ENCODE data around the gene SLC35F3.
"Not testable (repeated sequence)": the region's sequence is repeated elsewhere in the genome, so short reads cannot be mapped to it uniquely, and the experiment has no call there.

SLC35F3 gene

DNA sequence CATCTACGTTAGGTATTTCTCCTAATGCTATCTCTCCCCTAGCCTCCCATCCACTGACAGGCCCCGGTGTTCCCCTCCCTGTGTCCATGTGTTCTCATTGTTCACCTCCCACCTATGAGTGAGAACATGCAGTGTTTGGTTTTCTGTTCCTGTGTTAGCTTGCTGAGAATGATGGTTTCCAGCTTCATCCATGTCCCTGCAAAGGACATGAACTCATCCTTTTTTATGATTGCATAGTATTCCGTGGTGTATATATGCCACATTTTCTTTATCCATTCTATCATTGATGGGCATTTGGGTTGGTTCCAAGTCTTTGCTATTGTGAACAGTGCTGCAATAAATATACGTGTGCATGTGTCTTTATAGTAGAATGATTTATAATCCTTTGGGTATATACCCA is 247.9 kb downstream of the SLC35F3 start:
- DNase-seq: not testable (repeated sequence)

DNA sequence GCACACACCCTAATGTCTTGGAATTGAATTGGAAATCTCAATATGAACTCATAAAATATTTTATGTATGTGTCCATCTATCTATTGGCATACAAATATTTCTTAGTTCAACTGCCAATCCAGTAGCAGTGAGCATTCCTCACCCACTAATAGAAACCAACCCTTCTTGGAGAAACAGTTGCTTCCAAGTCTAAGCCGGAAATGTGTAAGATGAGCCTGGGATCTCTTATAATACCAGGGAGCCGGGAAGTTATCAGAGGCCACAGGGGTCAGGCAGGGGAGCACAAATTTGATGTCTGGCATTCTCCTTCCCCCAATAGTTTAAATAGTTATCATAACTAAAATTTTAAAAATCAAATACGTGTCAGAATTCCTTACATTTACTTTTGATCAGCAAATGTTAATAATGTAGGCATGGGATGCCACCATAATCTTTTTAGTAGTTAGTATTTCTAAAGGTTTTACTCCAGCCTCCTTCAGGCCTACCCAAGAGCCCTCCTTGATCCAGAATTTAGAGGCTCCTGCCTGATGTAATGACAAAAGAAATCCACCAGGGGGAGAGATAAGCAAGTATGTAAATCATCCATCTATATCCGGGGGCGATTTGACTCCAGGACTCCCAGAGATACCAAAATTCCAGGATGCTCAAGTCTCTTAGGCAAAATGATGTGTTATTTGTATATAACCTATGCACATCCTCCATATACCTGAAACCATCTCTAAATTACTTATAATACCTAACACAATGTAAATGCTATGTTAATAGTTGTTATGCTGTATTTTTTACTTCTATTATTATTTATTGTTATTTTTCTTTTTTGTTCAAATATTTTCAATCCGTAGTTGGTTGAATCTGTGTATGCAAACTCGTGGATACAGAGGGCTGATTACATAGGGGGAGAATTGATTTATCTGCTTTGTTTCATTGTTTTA is 250.1 kb downstream of the SLC35F3 start:
- peak; percentile 24 for DNase-seq

DNA sequence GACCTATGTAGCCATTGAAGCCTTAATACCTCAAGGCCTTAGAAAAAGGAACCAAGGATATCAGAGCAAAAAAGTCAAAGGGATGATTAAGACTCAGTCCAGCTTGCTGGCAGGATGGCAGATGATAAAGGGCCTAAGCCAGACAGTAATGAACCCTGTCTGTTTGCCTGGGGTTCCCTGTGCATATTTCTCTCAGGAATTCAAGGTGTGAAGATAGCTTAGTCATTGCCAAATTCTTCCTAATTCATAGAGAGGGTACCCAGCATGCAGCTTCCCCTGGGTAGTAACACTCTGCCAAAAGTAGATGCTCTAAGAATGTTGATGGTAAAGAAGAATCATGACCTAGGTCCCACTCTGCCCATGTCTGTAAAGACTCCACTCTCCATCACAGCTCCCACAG is 258.2 kb downstream of the SLC35F3 start:
- DNase-seq: no peak

DNA sequence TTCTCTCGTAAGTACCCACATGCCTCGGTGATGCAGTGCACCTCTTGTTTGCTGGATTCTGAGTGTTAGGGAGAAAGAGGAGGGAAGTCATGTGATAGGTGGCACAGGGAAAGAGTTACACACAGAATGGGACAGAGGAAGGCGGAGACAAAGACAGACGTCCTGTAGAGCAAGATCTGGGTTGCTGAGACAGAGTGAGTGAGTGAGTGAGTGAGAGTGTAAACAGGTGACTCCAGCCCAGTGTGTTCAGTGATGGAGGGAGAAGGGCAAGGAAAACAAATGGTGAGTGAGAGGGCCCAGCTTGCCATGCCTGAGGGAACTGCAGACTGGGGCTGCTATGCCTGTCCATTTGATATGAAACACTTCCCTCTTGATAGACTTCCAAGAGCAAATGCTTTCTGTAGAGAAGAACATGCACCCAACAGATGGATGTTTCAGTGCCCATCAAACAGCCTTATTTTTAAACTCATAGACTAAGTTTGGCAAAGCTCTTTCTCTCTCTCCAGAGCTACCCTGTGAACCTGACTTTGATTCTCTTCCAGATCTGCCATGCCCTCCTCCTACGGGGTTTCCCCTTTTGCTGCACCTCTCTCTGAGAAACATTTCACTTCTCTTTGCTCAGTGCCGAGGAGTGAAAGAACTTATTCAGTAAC is 258.9 kb downstream of the SLC35F3 start:
- no peak for DNase-seq

DNA sequence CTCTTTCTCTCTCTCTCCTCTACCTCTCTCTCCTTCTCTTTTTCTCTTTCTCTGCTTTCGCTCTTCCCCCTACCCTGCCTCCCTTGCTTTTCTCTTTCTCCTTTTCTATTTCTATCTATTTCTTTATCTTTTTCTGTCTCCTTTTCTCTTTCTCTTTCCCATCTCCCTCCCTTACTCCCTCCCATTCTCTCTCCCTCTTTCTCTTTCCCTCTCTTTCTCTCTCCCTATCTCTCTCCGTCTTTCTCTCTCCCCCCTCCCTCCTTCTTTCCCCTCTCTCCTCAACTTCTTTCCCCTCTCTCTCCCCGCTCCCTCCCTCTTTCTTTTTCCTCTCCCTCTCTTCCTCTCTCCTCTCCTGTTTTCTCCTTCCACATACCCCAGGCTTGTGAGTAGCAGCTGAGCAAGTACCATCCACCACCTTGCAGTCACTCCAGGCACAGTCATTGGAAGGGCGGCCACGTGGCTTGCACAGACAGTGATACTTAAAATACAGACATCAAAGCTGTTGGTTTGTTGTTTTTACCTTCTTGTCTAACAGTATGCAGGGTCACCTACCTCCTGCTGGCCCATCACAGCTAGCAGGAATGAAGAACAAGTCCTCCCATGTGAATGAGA is 259.7 kb downstream of the SLC35F3 start:
- DNase-seq: no peak

DNA sequence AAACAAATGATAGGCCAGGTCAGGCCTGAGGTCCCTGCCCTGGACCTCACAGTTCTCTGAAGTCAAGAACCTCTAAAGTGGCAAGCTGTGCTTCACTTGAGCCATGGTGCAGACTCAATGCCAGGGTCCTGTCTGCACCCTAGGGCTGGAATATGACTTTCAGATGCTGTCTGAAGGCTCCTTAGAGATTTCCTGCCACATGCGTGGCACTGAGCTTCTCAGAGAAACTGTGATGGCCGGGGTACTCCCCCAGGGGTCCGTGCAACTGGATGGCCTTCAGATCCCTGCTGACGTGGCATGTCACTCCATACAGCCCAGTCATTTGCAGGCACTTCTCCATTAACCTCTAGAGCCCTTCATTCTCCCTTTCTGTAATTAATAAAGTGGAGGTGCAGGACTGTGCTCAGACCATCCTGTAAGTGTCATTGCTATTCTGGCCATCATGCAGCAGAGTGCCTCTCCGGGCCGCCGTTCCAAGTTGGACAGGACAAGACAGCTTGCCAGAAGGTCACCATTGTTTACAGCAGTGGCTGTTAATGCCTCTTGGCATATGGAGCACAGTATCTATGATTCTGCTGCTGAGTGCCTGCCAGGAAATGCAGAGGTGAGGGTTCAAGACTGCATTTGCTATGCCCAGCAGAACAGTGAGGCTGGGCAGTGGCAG is 263.7 kb downstream of the SLC35F3 start:
- no peak for DNase-seq

DNA sequence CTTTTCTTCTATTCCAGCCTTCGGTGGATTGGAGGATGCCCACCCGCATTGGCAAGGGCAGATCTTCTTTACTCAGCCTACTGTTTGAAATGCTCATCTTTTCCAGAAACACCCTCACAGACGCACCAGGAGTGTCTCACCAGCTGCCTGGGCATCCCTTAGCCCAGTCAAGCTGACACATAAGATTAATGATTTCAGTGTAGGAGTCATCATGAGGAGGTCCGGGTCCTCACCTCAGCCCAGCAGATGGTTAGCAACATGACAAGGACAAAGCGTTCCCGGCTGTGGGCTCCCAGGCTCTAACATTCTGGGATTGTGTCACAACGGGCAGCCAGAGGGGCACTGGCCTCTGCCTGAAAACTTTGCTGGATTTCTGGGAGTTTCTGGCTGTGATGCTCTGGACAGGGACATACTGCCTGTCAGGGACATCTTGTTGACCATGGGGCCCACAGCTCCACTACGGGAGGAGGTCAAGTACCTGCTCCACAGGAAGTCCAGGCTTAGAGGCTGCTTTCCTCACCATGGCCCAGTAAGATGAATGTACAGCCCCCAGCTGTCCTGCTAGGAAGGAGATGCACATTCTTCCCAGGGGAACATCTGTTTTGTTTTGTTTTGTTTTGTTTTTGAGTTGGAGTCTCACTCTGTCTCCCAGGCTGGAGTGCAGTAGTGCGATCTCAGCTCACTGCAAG is 264.8 kb downstream of the SLC35F3 start:
- DNase-seq: no peak

DNA sequence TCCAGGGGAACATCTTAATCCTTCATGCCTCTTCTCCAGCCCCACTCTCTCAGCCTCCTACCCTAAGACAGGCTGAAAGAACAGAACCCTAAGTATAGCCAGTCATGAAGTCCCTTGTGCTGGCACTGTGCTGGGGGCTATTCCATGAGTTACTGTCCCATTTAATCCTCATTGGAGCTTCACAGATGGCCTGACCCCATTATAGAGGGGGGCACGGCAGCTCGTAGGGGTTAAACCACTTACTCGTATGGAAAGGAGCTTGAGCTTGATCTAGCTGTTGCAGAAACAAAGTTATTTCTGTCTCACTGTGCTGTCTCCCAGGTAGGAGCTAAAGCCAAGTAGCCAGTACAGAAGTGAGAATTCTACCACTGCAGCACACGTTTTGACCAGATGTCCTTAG is 265.6 kb downstream of the SLC35F3 start:
- DNase-seq: no peak

DNA sequence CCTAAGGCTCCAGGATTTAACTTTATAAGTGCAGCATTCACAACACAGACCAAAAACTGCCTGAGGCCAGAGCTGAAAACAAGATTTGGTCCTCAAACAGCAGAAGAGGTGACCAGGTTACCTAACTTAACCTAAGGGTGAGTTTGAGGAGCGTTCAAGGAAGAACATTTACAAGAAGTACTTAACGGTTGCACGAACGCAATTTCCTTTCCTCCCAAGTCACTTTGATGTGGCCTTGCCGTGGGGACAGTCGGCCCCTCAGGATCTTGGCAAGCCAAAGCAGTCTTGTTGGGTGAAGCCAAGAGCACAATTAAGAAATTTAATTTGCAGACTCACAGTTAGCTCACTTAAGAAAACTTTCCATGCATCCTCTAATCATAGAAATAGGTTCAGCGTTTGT is 266.1 kb downstream of the SLC35F3 start:
- DNase-seq: no peak

DNA sequence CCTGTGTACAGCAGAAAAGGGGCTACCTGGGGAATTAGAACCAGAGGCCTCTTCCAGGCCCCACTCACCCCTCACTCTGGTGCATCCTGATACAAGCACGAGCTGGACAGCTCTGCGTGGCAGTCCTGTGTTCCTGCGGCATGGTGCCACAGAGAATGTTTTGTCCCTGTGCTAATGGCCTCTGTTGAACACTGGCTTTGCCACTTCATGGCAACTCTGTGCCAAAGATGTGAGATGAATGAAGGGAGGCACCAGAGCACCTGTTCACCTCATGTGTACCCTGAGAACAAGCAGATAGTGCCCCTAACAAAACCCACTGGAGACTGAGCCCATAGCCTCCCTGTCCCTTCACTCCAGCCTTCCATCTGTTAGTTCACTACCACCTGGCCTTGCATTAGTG is 269.5 kb downstream of the SLC35F3 start:
- DNase-seq: no peak

DNA sequence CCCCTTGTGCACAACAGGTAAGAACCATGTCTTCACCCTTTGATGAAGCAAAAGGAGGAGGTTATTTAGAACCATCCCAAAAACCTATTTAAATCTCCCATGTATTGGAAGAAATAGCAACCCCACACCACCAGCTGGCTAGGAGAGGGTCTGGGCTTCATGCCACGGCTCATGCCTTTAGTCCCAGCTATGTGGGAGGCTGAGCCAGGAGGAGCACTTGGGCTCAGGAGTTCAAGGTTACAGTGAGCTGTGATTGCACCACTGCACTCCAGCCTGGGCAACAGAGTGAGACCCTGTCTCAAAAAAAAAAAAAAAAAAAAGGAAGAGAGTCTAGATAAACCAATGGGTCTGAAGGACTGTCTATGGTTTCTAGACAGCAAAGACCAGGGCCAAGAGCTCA is 270.9 kb downstream of the SLC35F3 start:
- no peak for DNase-seq

DNA sequence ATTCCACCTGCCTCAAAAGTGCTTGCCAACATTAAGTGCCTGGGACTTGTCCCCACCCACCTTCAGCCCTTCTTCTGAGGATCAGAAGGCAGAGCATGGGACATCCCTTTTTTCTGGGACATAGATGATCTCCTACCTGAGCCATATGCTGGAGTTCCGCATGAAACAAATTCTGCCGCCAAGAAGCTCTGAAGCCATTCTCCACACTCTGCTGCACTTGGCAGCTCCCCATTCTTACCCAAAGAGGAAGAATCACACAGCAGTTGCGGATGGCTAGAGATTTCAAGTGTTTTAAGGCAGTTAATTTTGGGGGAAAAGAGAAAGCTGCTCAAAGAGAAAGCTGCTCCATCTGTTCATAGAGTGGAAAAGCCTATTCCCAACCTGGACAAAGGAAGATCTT is 271.5 kb downstream of the SLC35F3 start:
- DNase-seq: no peak

DNA sequence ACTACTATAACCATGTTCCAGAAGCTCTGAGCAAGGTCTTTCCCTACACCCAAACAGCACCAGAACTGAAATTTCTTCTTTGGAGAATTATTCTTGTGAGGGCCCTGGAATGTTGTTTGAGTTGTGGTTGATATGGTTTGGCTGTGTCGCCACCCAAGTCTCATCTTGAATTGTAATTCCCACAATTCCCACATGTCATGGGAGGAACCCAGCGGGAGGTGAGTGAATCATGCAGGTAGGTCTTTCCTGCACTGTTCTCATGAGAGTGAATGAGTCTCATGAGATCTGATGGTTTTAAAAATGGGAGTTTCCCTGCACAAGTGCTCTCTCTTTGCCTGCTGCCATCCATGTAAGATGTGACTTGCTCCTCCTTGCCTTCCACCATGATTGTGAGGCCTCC is 272.4 kb downstream of the SLC35F3 start:
- not testable (repeated sequence) for DNase-seq

DNA sequence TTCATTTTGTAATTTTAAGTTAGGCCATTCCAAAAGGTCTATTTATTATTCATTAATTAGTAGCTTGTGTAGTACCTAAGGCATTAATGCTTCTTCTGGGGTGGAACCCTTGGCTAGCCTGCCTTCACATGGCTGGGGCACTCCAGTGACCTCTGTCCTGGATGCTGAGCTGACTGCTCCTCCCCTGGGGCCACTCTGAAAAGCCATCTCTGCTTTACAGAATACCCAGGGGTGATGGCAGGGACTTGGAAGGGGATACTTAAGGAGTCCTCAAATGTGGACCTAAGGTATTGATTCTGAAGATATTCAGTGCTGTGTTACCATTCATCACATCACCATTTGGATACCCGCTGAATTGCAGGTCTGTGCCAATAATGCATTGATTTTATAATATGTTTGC is 281.0 kb downstream of the SLC35F3 start:
- no peak for DNase-seq

DNA sequence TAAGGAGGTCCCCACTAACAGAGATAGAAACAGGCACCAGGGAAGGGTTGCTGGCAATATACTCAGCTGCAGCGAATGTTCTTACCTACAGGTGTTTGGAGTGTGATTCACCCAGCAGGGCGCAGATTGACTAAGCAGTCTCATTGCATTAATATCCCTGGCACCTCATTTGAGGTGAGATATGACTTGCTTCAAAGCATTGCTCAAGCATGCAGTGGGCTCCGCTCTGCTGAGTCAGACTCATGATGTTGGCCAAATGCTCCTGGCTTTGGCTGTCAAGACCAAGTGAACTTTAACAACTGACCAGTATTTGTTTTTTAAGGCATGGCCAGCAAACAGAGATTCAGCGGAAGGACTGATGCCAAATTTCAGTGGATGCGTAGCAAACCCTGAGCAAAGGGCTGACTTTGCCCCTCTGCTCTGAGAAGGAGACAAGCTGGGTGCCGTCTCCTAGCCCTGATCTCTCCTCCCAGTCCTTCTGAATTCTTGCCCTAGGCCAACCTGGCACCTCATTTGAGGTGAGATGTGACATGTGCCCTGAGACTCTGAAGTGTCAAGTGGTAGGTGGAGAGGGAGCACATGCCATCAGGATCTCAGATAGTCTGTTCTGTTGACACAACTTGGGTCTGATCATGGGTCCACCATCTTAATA is 281.7 kb downstream of the SLC35F3 start:
- DNase-seq: peak; percentile 54

DNA sequence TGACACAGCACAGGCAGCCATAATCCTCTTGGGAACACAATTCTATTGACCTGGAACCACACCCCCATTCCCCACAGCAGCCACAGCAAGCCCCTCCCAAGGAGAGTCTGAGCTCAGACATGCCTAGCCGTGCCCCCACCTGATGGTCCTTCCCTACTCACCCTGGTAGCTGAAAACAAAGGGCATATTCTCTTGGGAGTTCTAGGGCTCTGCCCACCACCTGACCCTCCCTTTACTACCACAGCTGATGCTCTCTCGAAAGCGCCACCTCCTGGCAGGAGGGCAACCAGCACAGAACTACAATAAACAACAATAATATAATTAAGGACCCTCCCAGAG is 283.9 kb downstream of the SLC35F3 start:
- peak; percentile 37 for DNase-seq

DNA sequence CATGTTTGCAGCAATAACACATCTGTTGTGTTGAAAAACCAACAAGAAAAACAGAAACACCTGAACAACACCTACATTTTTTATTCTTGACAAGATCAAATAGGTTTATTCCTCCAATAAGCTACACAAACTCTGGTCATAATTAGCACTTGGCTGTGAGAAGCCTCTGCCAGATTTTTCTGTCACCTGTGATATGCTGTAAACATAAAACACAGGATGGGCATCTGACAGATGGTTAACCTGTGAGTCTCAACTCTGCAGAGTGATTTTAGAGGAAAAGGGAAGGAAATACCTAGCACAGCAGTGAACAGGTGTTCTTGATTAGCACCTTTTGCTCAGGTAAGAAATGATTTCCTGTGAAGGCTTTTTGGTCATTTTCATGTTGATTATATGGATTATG is 293.4 kb downstream of the SLC35F3 start:
- DNase-seq: no peak

DNA sequence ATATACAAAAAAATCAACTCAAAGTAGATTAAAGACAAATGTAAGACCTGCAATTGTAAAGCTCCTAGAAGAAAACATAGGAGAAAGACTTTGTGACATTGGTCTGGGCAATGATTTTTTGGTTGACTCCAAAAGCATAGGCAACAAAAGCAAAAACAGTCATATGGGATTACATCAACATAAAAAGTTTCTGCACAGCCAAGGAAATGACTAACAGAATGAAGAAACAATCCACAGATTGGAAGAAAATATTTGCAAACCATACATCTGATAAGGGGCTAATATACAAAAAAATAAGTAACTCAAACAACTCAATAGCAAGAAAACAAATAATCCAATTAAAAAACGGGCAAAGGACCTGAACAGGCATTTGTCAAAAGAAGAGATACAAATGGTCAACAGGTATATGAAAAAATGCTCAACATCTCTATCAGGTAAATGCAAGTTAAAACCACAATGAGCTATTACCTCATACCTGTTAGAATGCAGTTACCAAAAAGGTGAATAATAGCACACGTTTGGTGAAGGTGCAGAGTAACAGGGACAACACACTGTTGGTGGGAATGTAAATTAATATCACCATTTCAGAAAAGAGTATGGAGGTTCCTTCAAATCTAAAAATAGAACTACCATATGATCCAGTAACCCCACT is 295.1 kb downstream of the SLC35F3 start:
- DNase-seq: no peak

DNA sequence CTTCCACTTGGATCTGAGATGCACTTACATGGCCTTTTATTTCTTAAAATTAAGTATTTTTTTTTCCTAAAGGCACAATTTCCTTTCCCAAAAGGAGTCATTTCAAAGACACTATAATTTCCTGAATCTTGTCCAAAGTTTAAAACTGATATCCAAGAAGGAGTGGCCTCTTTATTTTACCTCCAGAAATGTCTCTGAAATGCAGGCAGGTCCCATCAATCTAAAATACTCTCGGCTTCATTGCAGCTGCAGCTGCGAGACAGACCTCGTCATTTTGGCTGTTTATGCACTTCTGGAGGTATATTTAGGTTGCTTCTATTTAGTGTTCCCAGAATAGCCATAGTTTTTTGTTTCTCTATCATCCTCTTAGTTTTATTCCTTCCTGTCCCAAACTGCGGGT is 296.1 kb downstream of the SLC35F3 start:
- no peak for DNase-seq

DNA sequence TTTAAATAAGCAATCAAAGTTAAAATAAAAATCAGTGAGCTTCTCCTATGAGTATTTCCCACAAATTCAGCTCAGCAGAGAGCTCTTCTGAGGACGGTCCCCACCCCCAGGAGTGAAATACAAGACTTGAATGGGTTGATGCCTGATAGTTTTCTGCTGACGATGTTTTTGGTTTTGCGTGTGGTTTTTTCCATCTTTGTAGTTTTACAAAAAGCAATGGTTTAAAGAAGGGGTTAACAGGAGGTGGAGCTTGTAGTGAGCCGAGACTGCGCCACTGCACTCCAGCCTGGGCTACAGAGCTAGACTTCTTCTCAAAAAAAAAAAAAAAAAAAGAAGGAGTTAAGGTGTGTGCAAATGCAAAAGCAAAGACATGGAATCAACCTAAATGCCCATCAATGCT is 297.1 kb downstream of the SLC35F3 start:
- no peak for DNase-seq

DNA sequence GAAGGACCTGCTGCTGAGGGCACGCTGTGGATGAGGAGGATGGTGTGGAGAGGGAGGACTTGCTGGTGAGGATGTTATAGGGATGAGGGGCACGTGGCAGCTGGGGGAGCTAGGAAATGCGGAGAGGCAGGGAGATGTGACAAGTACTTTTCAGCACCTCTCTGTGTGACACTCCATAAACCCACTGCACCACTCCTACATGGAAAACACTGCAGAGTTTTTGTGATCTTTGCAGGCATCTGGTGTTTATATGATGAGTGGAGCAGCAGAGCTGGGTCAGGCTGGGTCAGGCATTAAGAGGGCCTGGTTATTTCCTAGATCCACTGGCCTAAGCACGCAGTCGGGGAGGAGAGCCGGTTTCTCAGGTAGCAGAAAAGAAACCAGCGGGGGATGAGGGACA is 301.5 kb downstream of the SLC35F3 start:
- no peak for DNase-seq

All from activated CD4-positive, alpha-beta T cell treated with anti-CD3 and anti-CD28 coated beads for 48 hours (primary cell).